ENCODE measurements around the gene SLC6A12.
"Not testable (repeated sequence)": the region's sequence is repeated elsewhere in the genome, so short reads cannot be mapped to it uniquely, and the experiment has no call there.

Gene SLC6A12

DNA sequence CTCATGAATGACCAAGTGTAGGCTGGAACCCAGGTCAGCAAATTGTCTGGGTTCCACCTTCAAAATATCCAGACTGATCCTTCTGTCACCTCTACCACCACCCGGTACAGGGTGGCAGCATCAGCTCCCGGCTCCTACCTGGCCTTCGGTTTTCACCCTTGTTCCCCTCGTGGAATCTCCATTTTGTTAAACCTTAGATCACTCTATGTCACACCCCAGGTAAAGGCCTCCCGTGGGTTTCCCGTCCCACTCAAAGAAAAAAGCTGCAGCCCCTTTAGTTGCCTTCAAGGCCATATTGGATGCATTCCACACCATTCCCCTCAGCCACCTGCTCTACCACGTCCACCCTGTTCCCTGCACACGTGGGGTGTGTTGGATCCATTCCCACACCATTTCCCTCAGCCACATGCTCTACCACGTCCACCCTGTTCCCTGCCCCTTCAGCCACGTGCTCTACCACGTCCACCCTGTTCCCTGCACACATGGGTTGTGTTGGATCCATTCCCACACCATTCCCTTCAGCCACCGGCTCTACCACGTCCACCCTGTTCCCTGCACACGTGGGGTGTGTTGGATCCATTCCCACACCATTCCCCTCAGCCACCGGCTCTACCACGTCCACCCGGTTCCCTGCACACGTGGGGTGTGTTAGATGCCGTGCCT is 24.9 kb upstream of the SLC6A12 start:
- H3K27ac Mint-ChIP-seq, result no peak overlapping the region
- peaks cover 36% of the 10 kb centered on the region for H3K36me3 Mint-ChIP-seq (ENCODE audit: low read depth)
- H3K4me1 Mint-ChIP-seq, result peaks cover 6% of the 10 kb centered on the region
- TF ChIP-seq, protein P1, sequence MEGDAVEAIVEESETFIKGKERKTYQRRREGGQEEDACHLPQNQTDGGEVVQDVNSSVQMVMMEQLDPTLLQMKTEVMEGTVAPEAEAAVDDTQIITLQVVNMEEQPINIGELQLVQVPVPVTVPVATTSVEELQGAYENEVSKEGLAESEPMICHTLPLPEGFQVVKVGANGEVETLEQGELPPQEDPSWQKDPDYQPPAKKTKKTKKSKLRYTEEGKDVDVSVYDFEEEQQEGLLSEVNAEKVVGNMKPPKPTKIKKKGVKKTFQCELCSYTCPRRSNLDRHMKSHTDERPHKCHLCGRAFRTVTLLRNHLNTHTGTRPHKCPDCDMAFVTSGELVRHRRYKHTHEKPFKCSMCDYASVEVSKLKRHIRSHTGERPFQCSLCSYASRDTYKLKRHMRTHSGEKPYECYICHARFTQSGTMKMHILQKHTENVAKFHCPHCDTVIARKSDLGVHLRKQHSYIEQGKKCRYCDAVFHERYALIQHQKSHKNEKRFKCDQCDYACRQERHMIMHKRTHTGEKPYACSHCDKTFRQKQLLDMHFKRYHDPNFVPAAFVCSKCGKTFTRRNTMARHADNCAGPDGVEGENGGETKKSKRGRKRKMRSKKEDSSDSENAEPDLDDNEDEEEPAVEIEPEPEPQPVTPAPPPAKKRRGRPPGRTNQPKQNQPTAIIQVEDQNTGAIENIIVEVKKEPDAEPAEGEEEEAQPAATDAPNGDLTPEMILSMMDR (IDR thresholded peaks at IDR 0.05; ENCODE audit: unreplicated experiment in 3 of 3), result no peak
- no peak overlapping the region for H3K4me3 Mint-ChIP-seq
- peaks cover 15% of the 10 kb centered on the region for H3K9me3 Mint-ChIP-seq
- H3K27me3 Mint-ChIP-seq (ENCODE audit: low read depth), result peaks cover 9% of the 10 kb centered on the region

DNA sequence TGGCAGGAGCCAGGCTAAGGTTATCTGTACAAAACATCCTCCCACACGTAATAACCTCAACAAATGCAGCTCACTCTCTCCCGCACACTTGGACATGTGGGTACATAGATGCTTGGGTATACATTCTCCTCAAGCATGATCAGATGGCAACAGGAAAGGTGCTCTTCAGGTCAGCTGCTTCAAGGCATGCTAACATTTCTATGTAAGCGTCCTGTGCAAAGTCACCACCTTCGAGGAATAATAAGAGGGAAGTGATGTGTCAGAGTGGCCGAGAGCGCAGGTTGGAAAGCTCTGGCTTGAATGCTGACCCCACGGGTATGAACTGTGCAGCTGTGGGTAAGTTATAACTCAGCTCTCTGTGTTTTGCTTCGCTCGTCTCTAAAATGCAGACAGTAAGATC is 24.2 kb upstream of the SLC6A12 start:
- no peak overlapping the region for H3K27ac Mint-ChIP-seq
- peaks cover 9% of the 10 kb centered on the region for H3K27me3 Mint-ChIP-seq (ENCODE audit: low read depth)
- peaks cover 17% of the 10 kb centered on the region for H3K9me3 Mint-ChIP-seq
- H3K36me3 Mint-ChIP-seq (ENCODE audit: low read depth), result peaks cover 42% of the 10 kb centered on the region
- H3K4me3 Mint-ChIP-seq, result no peak overlapping the region
- peaks cover 14% of the 10 kb centered on the region for H3K4me1 Mint-ChIP-seq
- TF ChIP-seq, protein P1 (IDR thresholded peaks at IDR 0.05; ENCODE audit: unreplicated experiment in 3 of 3), result no peak

DNA sequence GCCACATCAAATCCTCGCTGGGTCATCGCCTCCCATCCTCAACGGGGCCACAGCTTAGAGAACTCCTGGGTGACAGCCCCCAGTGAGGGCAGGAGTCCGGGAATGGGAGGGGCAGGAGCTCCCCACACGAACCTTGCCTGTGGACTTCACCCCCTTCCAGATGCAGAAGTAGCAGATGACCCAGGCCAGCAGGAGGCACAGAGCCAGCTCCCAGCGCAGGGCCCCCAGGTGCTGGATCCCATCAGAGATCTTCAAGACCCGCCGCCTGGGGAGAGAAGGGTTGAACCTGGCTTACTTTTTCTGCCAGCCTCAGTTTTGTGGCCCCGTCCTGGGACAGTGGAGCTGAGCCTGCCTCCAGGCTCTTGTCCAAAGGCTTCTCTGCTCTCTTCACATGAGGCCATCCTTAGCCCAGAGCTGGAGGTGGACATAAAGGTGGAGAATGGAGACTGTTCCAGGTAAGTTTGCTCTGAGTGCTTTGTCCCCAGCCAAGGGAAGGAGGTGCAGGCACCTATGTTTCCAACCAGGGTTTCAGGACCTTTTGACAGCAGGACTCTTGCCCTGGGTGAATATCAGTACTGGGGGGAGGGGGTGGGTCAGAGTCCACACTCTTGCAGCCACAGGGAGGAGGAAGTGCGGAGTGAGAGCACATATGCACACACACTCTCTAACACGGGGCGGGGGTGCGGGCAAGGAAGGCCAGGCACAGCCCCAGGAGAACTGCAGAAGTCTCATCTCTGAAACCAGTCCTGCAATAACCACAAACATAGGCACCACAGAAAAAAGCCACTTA is 23.3 kb upstream of the SLC6A12 start:
- H3K27ac Mint-ChIP-seq, result no peak overlapping the region

DNA sequence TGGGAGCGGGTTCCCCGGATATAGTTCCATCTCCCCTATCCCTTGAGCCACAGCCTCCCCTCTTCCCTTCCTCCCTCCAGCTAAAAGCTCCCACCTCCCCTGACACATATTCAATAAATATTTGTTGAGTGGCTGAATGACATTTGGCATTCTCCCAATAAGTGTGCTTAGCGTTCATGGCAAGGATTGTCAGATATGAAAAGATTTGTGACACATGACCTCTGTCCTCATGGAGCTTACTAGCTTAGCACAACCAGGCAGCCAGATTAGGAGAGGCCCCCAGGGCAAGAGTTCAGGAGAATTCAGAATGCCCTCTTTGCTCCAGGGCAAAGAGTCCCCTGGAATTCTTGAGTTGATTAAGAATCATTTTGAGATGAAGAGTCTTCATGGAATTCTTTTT is 22.5 kb upstream of the SLC6A12 start:
- Mint-ChIP-seq H3K9me3 (peaks cover 17% of the 10 kb centered on the region), H3K4me3 (no peak overlapping the region), H3K27me3 (ENCODE audit: low read depth) (peaks cover 9% of the 10 kb centered on the region), H3K4me1 (peaks cover 28% of the 10 kb centered on the region), H3K36me3 (ENCODE audit: low read depth) (peaks cover 33% of the 10 kb centered on the region), H3K27ac (no peak overlapping the region)
- TF ChIP-seq, protein P1 (IDR thresholded peaks at IDR 0.05; ENCODE audit: unreplicated experiment in 3 of 3), result no peak

More for the DNA sequence above, 23.3 kb upstream of the SLC6A12 start:
- TF ChIP-seq, protein P1 (IDR thresholded peaks at IDR 0.05; ENCODE audit: unreplicated experiment in 3 of 3), result no peak
- H3K4me1 Mint-ChIP-seq, result peaks cover 23% of the 10 kb centered on the region
- peaks cover 17% of the 10 kb centered on the region for H3K9me3 Mint-ChIP-seq
- H3K36me3 Mint-ChIP-seq (ENCODE audit: low read depth), result peaks cover 37% of the 10 kb centered on the region
- no peak overlapping the region for H3K4me3 Mint-ChIP-seq
- peaks cover 9% of the 10 kb centered on the region for H3K27me3 Mint-ChIP-seq (ENCODE audit: low read depth)

DNA sequence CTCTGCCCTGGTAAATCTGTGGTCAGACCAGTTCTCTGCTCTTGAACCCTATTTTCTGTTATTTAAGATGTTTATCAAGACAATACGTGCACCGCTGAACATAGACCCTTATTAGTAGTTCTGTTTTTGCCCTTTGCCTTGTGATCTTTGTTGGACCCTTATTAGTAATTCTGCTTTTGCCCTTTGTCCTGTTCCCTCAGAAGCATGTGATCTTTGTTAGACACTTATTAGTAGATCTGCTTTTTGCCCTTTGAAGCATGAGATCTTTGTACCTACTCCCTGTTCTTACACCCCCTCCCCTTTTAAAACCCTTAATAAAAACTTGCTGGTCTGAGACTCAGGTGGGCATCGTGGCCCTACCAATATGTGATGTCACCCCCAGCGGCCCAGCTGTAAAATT is 22.0 kb upstream of the SLC6A12 start:
- not testable (repeated sequence) for H3K27me3 Mint-ChIP-seq (ENCODE audit: low read depth); H3K4me3 Mint-ChIP-seq
- Mint-ChIP-seq H3K27ac (peak overlapping the region in 1 of 3 experiments; percentile 2), H3K9me3 (peaks cover 17% of the 10 kb centered on the region), H3K4me1 (peaks cover 31% of the 10 kb centered on the region), H3K36me3 (ENCODE audit: low read depth) (peaks cover 33% of the 10 kb centered on the region)

DNA sequence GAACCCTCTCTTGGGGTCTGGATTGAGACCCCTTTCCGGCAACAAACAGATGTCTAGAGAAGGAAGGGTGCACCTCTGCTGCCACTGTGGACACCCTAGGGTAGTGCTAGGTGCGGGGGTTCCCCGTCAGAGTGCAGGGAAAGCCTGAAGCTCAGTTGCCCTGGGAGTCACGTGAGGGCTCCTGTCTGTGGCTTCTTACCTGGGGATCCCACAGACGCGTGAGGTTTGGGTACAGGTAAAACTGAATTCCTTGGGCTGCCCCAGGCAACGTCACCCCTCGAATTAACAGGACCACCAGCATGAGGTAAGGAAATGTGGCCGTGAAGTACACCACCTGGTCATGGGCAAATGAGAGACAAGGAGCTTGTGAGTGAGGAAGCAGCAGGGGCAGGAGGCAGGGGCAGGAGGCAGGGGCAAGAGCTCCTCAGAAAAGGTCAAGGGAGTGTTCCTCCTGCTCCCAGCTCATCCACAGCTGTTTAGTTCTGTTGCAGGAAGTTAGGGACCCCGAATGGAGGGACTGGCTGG is 21.0 kb upstream of the SLC6A12 start:
- Mint-ChIP-seq H3K4me1 (peaks cover 41% of the 10 kb centered on the region), H3K27ac (no peak overlapping the region), H3K4me3 (no peak overlapping the region), H3K27me3 (ENCODE audit: low read depth) (peaks cover 6% of the 10 kb centered on the region), H3K36me3 (ENCODE audit: low read depth) (peaks cover 33% of the 10 kb centered on the region), H3K9me3 (peaks cover 17% of the 10 kb centered on the region)
- TF ChIP-seq, protein P1 (IDR thresholded peaks at IDR 0.05; ENCODE audit: unreplicated experiment in 3 of 3), result no peak
